Measurements from ENCODE around the gene SEMA5A. TPM values are rescaled to one million over a fixed set of nuclear protein-coding genes. Genes with fewer than 3 reads are reported as not detected.

The SEMA5A gene
- polyA plus RNA-seq, 1 donor (not counting 4 experiments of a cell fraction or from before 2014, with no cell fraction given), result 0.16 TPM

DNA sequence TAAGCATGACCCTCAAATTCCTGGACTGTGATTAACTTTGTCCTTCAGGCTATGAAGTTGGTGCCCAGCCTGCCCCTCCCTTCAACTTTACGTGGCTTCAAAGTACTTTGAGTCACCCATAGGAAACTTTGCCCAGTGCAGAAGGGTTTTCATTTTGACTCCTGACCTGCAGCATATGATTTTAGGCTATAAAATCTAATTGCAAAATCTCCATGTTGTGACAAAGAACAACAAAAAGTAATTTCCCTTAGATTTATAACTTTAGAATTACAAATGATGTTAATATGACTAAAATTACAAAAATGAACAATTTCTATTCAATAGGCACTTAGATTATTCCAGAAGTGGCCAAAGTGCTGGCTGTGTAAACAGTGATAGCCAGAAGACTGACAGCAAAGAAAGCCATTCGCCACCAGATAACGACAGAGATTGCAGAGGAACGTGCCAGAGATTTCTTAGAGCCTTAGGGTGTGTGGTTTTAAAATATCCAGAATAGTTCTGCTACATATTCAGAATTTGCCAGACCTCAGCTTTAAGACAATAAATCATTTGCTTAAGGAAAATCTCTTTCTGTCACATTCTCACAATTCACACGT is 197.4 kb downstream of the SEMA5A start:
- Histone ChIP-seq H2AFZ (ENCODE audit: control insufficient read depth, low read length) (peak overlapping the region; percentile 43), H3K4me3 (ENCODE audit: control insufficient read depth in 2 of 3, extremely low read depth in 1 of 3, insufficient read depth in 2 of 3, low read depth in 1 of 3, low read length in 3 of 3) (peak overlapping the region in 2 of 3 experiments; percentile 2 to 10), H3K36me3 (ENCODE audit: control insufficient read depth in 2 of 2, extremely low read depth in 1 of 2, insufficient read depth in 2 of 2, low read length in 2 of 2) (no peaks in the 10 kb centered on the region), H3K9ac (ENCODE audit: control insufficient read depth, extremely low read depth, insufficient read depth, low read length) (no peak overlapping the region), H4K20me1 (ENCODE audit: control insufficient read depth, extremely low read depth, insufficient read depth, low read length) (no peaks in the 10 kb centered on the region), H3K9me3 (ENCODE audit: control insufficient read depth, low read depth, low read length) (no peaks in the 10 kb centered on the region), H3K9me1 (ENCODE audit: control insufficient read depth, extremely low read depth, insufficient read depth, low read length) (no peaks in the 10 kb centered on the region), H3K79me2 (ENCODE audit: control insufficient read depth, insufficient read depth, low read length) (no peaks in the 10 kb centered on the region), H3K4me1 (ENCODE audit: control insufficient read depth, extremely low read depth, insufficient read depth, low read length) (peaks cover 30% of the 10 kb centered on the region), H3K27me3 (ENCODE audit: control insufficient read depth, extremely low read depth, insufficient read depth, low read length) (no peaks in the 10 kb centered on the region), H3K27ac (ENCODE audit: control insufficient read depth, insufficient read depth, low read length) (peak overlapping the region; percentile 47), H3K4me2 (ENCODE audit: control insufficient read depth, extremely low read depth, insufficient read depth, low read depth, low read length) (peak overlapping the region; percentile 75)
- DNase-seq (ENCODE audit: low read depth, low spot score), result peak; percentile 45
- FAIRE-seq, result peak; percentile 77
- no peak for TF ChIP-seq EZH2 (IDR thresholded peaks at IDR 0.05; ENCODE audit: low read length)
- TF ChIP-seq, protein P1, sequence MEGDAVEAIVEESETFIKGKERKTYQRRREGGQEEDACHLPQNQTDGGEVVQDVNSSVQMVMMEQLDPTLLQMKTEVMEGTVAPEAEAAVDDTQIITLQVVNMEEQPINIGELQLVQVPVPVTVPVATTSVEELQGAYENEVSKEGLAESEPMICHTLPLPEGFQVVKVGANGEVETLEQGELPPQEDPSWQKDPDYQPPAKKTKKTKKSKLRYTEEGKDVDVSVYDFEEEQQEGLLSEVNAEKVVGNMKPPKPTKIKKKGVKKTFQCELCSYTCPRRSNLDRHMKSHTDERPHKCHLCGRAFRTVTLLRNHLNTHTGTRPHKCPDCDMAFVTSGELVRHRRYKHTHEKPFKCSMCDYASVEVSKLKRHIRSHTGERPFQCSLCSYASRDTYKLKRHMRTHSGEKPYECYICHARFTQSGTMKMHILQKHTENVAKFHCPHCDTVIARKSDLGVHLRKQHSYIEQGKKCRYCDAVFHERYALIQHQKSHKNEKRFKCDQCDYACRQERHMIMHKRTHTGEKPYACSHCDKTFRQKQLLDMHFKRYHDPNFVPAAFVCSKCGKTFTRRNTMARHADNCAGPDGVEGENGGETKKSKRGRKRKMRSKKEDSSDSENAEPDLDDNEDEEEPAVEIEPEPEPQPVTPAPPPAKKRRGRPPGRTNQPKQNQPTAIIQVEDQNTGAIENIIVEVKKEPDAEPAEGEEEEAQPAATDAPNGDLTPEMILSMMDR (optimal IDR thresholded peaks at IDR 0.05 in 1 of 3, IDR thresholded peaks at IDR 0.05 in 1 of 3, conservative IDR thresholded peaks at IDR 0.05 in 1 of 3; ENCODE audit: extremely low read depth in 1 of 3, insufficient read depth in 2 of 3, low read length in 3 of 3), result no peak
- dilution Hi-C loops (cut with MboI; ENCODE audit: extremely low pct_ligation_motif_present, low sequenced_read_pairs), result no loop called here

DNA sequence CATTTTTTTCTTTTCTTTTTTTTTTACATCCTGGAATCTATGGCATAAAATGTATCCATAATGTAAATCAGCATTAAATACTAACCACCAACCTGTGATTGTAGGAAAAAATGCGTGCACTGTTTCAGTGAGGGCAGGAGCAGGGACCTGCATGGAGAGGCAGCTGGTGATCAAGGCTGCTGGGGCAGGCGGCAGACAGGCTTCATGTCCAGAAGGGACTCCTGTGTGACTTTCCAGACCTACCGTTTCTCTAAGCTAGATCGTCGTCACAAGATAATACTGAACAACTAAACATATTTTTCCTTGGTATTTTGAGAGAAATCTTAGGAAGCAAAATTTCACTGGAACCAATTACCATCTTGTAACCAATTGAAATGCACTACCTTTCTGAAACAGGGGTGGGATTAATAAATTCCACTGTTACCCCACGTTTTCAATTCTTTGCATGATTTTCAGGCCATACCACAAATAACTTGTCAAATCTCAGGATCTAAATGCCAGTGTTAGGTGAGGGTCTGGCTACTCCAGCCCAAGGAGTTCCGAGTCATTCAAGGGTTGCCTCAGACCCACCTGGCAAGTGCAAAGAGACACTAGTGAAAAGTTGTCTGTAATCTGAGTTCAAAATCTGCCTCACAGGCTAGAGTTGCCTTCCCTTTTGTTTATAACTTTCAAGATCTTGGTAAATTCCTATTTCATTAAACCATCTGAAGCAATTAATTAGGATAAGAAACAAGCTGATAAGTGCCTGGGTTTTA is 198.2 kb downstream of the SEMA5A start:
- no peaks in the 10 kb centered on the region for H3K27me3 ChIP-seq (ENCODE audit: control insufficient read depth, extremely low read depth, insufficient read depth, low read length)
- no peaks in the 10 kb centered on the region for H3K36me3 ChIP-seq (ENCODE audit: control insufficient read depth in 2 of 2, extremely low read depth in 1 of 2, insufficient read depth in 2 of 2, low read length in 2 of 2)
- dilution Hi-C loops (cut with MboI; ENCODE audit: extremely low pct_ligation_motif_present, low sequenced_read_pairs), result no loop called here
- peaks cover 37% of the 10 kb centered on the region for H3K4me1 ChIP-seq (ENCODE audit: control insufficient read depth, extremely low read depth, insufficient read depth, low read length)
- H3K4me2 ChIP-seq (ENCODE audit: control insufficient read depth, extremely low read depth, insufficient read depth, low read depth, low read length), result peak overlapping the region; percentile 75
- no peaks in the 10 kb centered on the region for H3K9me1 ChIP-seq (ENCODE audit: control insufficient read depth, extremely low read depth, insufficient read depth, low read length)
- TF ChIP-seq, protein P1 (optimal IDR thresholded peaks at IDR 0.05 in 1 of 3, IDR thresholded peaks at IDR 0.05 in 1 of 3, conservative IDR thresholded peaks at IDR 0.05 in 1 of 3; ENCODE audit: extremely low read depth in 1 of 3, insufficient read depth in 2 of 3, low read length in 3 of 3), result no peak
- no peak for TF ChIP-seq EZH2 (IDR thresholded peaks at IDR 0.05; ENCODE audit: low read length)
- FAIRE-seq, result no peak
- no peak overlapping the region for H3K4me3 ChIP-seq (ENCODE audit: control insufficient read depth in 2 of 3, extremely low read depth in 1 of 3, insufficient read depth in 2 of 3, low read depth in 1 of 3, low read length in 3 of 3)
- DNase-seq (ENCODE audit: low read depth, low spot score), result no peak
- H2AFZ ChIP-seq (ENCODE audit: control insufficient read depth, low read length), result no peak overlapping the region
- no peaks in the 10 kb centered on the region for H3K79me2 ChIP-seq (ENCODE audit: control insufficient read depth, insufficient read depth, low read length)
- peak overlapping the region; percentile 41 for H3K27ac ChIP-seq (ENCODE audit: control insufficient read depth, insufficient read depth, low read length)
- no peaks in the 10 kb centered on the region for H3K9me3 ChIP-seq (ENCODE audit: control insufficient read depth, low read depth, low read length)
- H3K9ac ChIP-seq (ENCODE audit: control insufficient read depth, extremely low read depth, insufficient read depth, low read length), result no peak overlapping the region
- H4K20me1 ChIP-seq (ENCODE audit: control insufficient read depth, extremely low read depth, insufficient read depth, low read length), result no peaks in the 10 kb centered on the region

All from keratinocyte (primary cell).